Hindlimb muscle (tissue), 1 donor: Measurements from ENCODE around the gene KEAP1. TPM values are rescaled to one million over a fixed set of nuclear protein-coding genes. Genes with fewer than 3 reads are reported as not detected.
A peak's percentile ranks its signal among the peaks of the same experiment; 100 is the strongest.
"Not testable (repeated sequence)": the region's sequence is repeated elsewhere in the genome, so short reads cannot be mapped to it uniquely, and the experiment has no call there.

Experiments
- DNase-seq: peaks from one replicate; pipeline ENCODE4 v3.0.0-alpha.2; 2013
- polyA plus RNA-seq: library from polyadenylated mRNA; unstranded; fragments of 120-200 nt; gene quantifications from one replicate; pipeline ENCODE4 v1.2.1, GENCODE V29; 2013; ENCODE audit not compliant: insufficient read length

The KEAP1 gene
- polyA plus RNA-seq = 65.6 TPM

GRCh38 chr19:10503002-10503789, at the start of gene KEAP1:
Gene KEAP1, minus strand, starts transcription at chr19:10503356. Its CDS starts 3,323 bp downstream, at chr19:10500033.
- DNase-seq = peak; percentile 59

GRCh38 chr19:10552510-10553053, 49.4 kb upstream of the KEAP1 start:
- DNase-seq = no peak

GRCh38 chr19:10551698-10552301, 48.6 kb upstream of the KEAP1 start:
- DNase-seq = no peak

GRCh38 chr19:10551006-10551405, 47.9 kb upstream of the KEAP1 start:
- DNase-seq = not testable (repeated sequence)

- no peak for DNase-seq
Measured at GRCh38 chr19:10550336-10550735, 47.2 kb upstream of the KEAP1 start.

- DNase-seq = no peak
Measured at GRCh38 chr19:10549733-10550132, 46.6 kb upstream of the KEAP1 start.

- DNase-seq = no peak
Measured at GRCh38 chr19:10548746-10549276, 45.7 kb upstream of the KEAP1 start.

GRCh38 chr19:10546817-10547216, 43.7 kb upstream of the KEAP1 start:
- DNase-seq = no peak

GRCh38 chr19:10544753-10545251, 41.6 kb upstream of the KEAP1 start:
- no peak for DNase-seq

GRCh38 chr19:10544242-10544752, 41.1 kb upstream of the KEAP1 start:
- DNase-seq = no peak

- peak; percentile 71 for DNase-seq
Measured at GRCh38 chr19:10543420-10544241, 40.5 kb upstream of the KEAP1 start, which contains the start of gene ATG4D. Gene ATG4D, plus strand, starts transcription at chr19:10543904. Its CDS starts 187 bp downstream, at chr19:10544091.

- no peak for DNase-seq
Measured at GRCh38 chr19:10543059-10543419, 39.9 kb upstream of the KEAP1 start.

- not testable (repeated sequence) for DNase-seq
Measured at GRCh38 chr19:10539016-10539415, 35.9 kb upstream of the KEAP1 start.

GRCh38 chr19:10538204-10538983, 35.2 kb upstream of the KEAP1 start:
- DNase-seq = no peak

GRCh38 chr19:10537668-10538067, 34.5 kb upstream of the KEAP1 start:
- DNase-seq = no peak

GRCh38 chr19:10535613-10536012, 32.5 kb upstream of the KEAP1 start:
- no peak for DNase-seq

- no peak for DNase-seq
Measured at GRCh38 chr19:10533646-10534386, 30.7 kb upstream of the KEAP1 start.

GRCh38 chr19:10532457-10532856, 29.3 kb upstream of the KEAP1 start:
- DNase-seq = no peak

- DNase-seq = not testable (repeated sequence)
Measured at GRCh38 chr19:10526887-10527286, 23.7 kb upstream of the KEAP1 start.

- DNase-seq = no peak
Measured at GRCh38 chr19:10525636-10526035, 22.5 kb upstream of the KEAP1 start.
